SK-N-MC (cell line): ENCODE data around the gene IL15.

ENCODE experiments used
- EZH2 ChIP-seq: fragments of 200-600 bp; sonication (generic); IDR thresholded peaks from one replicate; pipeline ENCODE4 v1.6.1; 2017; ENCODE audit warnings: antibody characterized with exemption
- POLR2AphosphoS5 ChIP-seq: IDR thresholded peaks from 2 replicates; pipeline ENCODE4 v1.6.1; 2012; ENCODE audit warnings: mild to moderate bottlenecking, low read depth, low read length, borderline replicate concordance

DNA sequence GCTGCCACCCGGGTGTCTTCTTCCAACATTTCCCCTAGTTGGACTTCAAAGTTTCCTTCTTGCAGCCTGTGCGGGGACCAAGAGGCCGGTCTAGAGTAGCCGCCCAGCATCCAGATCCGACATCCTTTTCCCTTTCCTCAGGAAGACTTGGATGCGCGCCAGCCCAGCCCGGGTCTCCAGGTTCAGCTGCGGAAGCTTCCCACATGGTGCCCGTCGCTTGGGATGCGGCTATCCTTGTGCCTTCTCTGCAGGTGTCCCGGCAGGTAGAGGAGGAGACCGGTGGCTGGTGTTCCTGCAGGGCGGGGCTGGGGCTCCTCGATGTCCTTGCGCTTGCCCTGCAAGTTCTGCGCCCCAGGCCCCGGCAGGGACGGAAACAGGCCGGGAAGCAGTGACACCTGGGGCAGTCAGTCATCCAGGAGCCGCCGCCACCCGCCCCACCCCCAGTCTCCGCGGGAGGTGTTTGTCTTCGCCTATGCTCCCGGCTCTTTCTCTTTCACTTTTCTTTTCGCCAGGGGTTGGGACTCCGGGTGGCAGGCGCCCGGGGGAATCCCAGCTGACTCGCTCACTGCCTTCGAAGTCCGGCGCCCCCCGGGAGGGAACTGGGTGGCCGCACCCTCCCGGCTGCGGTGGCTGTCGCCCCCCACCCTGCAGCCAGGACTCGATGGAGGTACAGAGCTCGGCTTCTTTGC, at the start of gene IL15:
- TF ChIP-seq POLR2AphosphoS5, result no peak
- no peak for TF ChIP-seq EZH2
